ENCODE measurements around the gene BBS12.

The BBS12 gene

DNA sequence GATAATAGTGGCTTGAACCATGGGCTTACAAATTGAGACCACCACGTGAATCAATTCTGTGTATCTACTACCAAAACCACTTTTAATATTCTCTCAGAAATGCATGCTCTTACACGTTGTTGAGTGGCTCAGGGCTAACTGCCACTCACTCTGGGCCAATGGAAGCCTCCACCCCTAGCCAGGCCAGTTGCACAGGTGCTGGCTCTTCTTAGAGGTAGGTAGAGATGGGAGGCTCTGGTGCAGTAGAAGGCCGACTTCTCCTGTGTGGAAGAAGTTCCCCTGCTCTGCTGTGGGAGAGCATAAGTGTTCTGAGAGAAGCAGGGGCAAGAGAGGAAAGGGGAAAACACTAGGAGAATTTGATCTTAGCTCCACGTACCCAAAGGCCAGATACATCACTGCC, 25.0 kb upstream of the BBS12 start:
- Histone ChIP-seq H3K56ac (ENCODE audit: low read length) (no peak overlapping the region), H3K9ac (ENCODE audit: low read length) (no peak overlapping the region), H4K8ac (ENCODE audit: low read depth, low read length) (no peak overlapping the region), H3K4me3 (ENCODE audit: low read length) (no peak overlapping the region), H3K79me2 (ENCODE audit: control insufficient read depth, insufficient read depth, low read length) (no peaks in the 10 kb centered on the region), H2BK120ac (ENCODE audit: low read depth, low read length) (no peak overlapping the region), H3K79me1 (ENCODE audit: low read length) (no peaks in the 10 kb centered on the region), H3K27me3 (ENCODE audit: insufficient read depth, low read length, poor library complexity) (no peaks in the 10 kb centered on the region), H3K18ac (ENCODE audit: low read length) (no peak overlapping the region), H3K4ac (ENCODE audit: low read depth, low read length) (no peak overlapping the region), H3K36me3 (ENCODE audit: control insufficient read depth, insufficient read depth, low read length) (no peaks in the 10 kb centered on the region), H3K4me2 (ENCODE audit: low read length) (no peak overlapping the region), H2BK15ac (replicated peaks; ENCODE audit: low read depth) (no peak overlapping the region), H3K27ac (ENCODE audit: low read depth, low read length) (no peak overlapping the region), H2AK5ac (ENCODE audit: low read length) (no peak overlapping the region), H3K4me1 (ENCODE audit: control insufficient read depth, low read depth, low read length) (no peaks in the 10 kb centered on the region), H2BK5ac (ENCODE audit: low read length) (no peak overlapping the region), H3K23ac (ENCODE audit: low read length) (no peak overlapping the region), H4K5ac (ENCODE audit: low read length) (no peak overlapping the region)
- DNase-seq = no peak
- WGBS (ENCODE audit: extremely low coverage, insufficient coverage, low lambda C conversion rate) = no CpG with 5 or more reads among the region's 4 CpGs

DNA sequence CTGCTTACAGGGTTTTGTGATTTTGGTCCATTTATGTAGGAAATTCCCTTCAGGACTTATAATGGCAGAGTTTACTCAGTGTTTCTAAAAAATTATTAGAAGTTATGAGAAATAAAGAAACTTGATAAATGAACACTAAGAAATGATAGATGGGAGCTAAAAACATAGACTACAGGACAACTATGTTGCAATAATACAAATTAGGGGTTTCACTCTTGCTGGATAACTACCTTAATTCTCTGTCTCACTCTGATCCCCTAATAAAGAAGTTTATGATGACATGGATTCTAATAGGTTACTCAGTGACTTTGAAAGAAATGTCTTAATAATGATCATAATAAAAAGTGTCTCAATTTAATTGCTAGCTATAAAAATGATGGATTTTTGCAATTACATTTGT, 23.3 kb upstream of the BBS12 start:
- Histone ChIP-seq H3K23ac (ENCODE audit: low read length) (no peak overlapping the region), H3K4ac (ENCODE audit: low read depth, low read length) (no peak overlapping the region), H3K36me3 (ENCODE audit: control insufficient read depth, insufficient read depth, low read length) (no peaks in the 10 kb centered on the region), H3K18ac (ENCODE audit: low read length) (no peak overlapping the region), H4K5ac (ENCODE audit: low read length) (no peak overlapping the region), H3K4me2 (ENCODE audit: low read length) (no peak overlapping the region), H3K27ac (ENCODE audit: low read depth, low read length) (no peak overlapping the region), H2BK5ac (ENCODE audit: low read length) (no peak overlapping the region), H3K27me3 (ENCODE audit: insufficient read depth, low read length, poor library complexity) (no peaks in the 10 kb centered on the region), H3K79me1 (ENCODE audit: low read length) (no peaks in the 10 kb centered on the region), H3K9ac (ENCODE audit: low read length) (no peak overlapping the region), H3K79me2 (ENCODE audit: control insufficient read depth, insufficient read depth, low read length) (no peaks in the 10 kb centered on the region), H4K8ac (ENCODE audit: low read depth, low read length) (no peak overlapping the region), H3K4me3 (ENCODE audit: low read length) (no peak overlapping the region), H2BK120ac (ENCODE audit: low read depth, low read length) (no peak overlapping the region), H3K56ac (ENCODE audit: low read length) (no peak overlapping the region), H2AK5ac (ENCODE audit: low read length) (no peak overlapping the region), H3K4me1 (ENCODE audit: control insufficient read depth, low read depth, low read length) (no peaks in the 10 kb centered on the region), H2BK15ac (replicated peaks; ENCODE audit: low read depth) (no peak overlapping the region)
- DNase-seq = no peak

DNA sequence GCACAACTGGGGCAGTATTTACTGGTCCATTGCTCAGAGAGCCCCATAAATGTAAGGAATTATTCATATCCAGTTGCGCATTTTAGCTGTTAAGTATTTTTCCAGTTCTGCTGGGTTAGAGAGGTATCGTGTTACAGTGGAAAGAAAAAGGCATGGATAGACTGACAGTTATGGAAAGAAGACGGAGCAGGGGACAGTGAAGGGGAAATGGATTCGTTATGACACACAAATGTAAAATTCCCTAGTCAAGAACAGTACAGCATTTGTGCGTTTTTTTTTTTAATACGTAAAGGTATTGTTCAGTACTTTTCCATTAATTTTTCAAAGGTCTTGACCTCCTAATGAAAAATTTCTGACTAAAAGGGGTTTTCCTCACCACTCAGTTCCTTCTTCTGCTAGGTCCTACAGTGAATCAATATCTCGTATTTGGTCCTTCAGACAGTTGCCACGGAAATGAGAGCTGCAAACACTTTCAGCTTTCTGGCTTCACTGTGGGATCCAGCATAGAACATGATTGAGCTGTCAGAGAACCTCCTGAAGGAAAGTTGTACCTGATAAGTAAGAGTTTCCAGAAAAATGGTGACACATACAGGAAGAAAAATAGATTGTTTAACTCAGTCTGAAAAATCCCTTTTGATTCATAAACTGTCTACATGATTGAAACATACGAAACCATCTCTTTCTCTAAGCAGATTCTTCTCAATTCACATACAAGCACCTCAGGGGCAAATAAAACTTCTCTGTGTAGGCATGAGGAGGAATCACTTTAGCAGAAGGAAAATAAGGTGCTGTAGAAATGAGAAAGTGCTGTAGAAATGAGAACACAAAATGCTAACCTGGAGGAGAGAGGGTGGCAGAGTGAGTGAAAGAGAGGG, 21.8 kb upstream of the BBS12 start:
- WGBS (ENCODE audit: extremely low coverage, insufficient coverage, low lambda C conversion rate) = no CpG with 5 or more reads among the region's 9 CpGs
- no peak overlapping the region for H3K27ac ChIP-seq (ENCODE audit: low read depth, low read length)

DNA sequence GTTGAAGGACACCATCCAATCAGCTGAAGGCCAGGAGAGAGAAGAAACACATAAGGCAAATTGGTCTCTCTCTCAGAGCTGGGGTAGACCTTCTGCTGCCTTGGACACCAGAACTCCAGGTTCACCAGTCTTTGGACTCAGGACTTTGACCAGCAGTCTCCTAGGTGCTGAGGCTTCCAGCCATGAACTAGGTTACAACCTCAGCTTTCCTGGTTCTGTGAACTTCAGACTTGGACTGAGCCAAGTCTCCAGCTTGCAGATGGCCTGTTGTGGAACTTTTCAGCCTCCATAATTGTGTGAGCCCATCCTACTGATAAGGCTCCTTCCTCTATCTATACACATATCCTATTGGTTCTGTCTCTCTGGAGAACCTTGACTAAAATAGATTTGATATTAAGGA, 20.6 kb upstream of the BBS12 start:
- no peak overlapping the region for H2BK15ac ChIP-seq (replicated peaks; ENCODE audit: low read depth)
- H4K8ac ChIP-seq (ENCODE audit: low read depth, low read length) = no peak overlapping the region
- no peaks in the 10 kb centered on the region for H3K36me3 ChIP-seq (ENCODE audit: control insufficient read depth, insufficient read depth, low read length)
- no peak overlapping the region for H2AK5ac ChIP-seq (ENCODE audit: low read length)
- no peak overlapping the region for H3K4me2 ChIP-seq (ENCODE audit: low read length)
- no peaks in the 10 kb centered on the region for H3K79me1 ChIP-seq (ENCODE audit: low read length)
- no peak overlapping the region for H3K23ac ChIP-seq (ENCODE audit: low read length)
- no peak overlapping the region for H4K5ac ChIP-seq (ENCODE audit: low read length)
- no peak overlapping the region for H3K4me3 ChIP-seq (ENCODE audit: low read length)
- no peaks in the 10 kb centered on the region for H3K4me1 ChIP-seq (ENCODE audit: control insufficient read depth, low read depth, low read length)
- no peak overlapping the region for H3K18ac ChIP-seq (ENCODE audit: low read length)
- no peak overlapping the region for H3K27ac ChIP-seq (ENCODE audit: low read depth, low read length)
- no peaks in the 10 kb centered on the region for H3K27me3 ChIP-seq (ENCODE audit: insufficient read depth, low read length, poor library complexity)
- H2BK5ac ChIP-seq (ENCODE audit: low read length) = no peak overlapping the region
- no peak overlapping the region for H2BK120ac ChIP-seq (ENCODE audit: low read depth, low read length)
- no peak for DNase-seq
- no peak overlapping the region for H3K9ac ChIP-seq (ENCODE audit: low read length)
- H3K4ac ChIP-seq (ENCODE audit: low read depth, low read length) = no peak overlapping the region
- H3K79me2 ChIP-seq (ENCODE audit: control insufficient read depth, insufficient read depth, low read length) = no peaks in the 10 kb centered on the region
- H3K56ac ChIP-seq (ENCODE audit: low read length) = no peak overlapping the region

More for the DNA sequence above, 21.8 kb upstream of the BBS12 start:
- no peaks in the 10 kb centered on the region for H3K4me1 ChIP-seq (ENCODE audit: control insufficient read depth, low read depth, low read length)
- no peak overlapping the region for H3K4ac ChIP-seq (ENCODE audit: low read depth, low read length)
- no peaks in the 10 kb centered on the region for H3K79me1 ChIP-seq (ENCODE audit: low read length)
- H3K18ac ChIP-seq (ENCODE audit: low read length) = no peak overlapping the region
- H2BK120ac ChIP-seq (ENCODE audit: low read depth, low read length) = no peak overlapping the region
- no peak overlapping the region for H4K8ac ChIP-seq (ENCODE audit: low read depth, low read length)
- no peaks in the 10 kb centered on the region for H3K79me2 ChIP-seq (ENCODE audit: control insufficient read depth, insufficient read depth, low read length)
- H3K4me3 ChIP-seq (ENCODE audit: low read length) = no peak overlapping the region
- H3K27me3 ChIP-seq (ENCODE audit: insufficient read depth, low read length, poor library complexity) = no peaks in the 10 kb centered on the region
- H3K23ac ChIP-seq (ENCODE audit: low read length) = no peak overlapping the region
- H2BK5ac ChIP-seq (ENCODE audit: low read length) = no peak overlapping the region
- no peaks in the 10 kb centered on the region for H3K36me3 ChIP-seq (ENCODE audit: control insufficient read depth, insufficient read depth, low read length)
- DNase-seq = no peak
- H2AK5ac ChIP-seq (ENCODE audit: low read length) = no peak overlapping the region
- no peak overlapping the region for H3K9ac ChIP-seq (ENCODE audit: low read length)
- no peak overlapping the region for H2BK15ac ChIP-seq (replicated peaks; ENCODE audit: low read depth)
- no peak overlapping the region for H3K56ac ChIP-seq (ENCODE audit: low read length)
- H4K5ac ChIP-seq (ENCODE audit: low read length) = no peak overlapping the region
- H3K4me2 ChIP-seq (ENCODE audit: low read length) = no peak overlapping the region

DNA sequence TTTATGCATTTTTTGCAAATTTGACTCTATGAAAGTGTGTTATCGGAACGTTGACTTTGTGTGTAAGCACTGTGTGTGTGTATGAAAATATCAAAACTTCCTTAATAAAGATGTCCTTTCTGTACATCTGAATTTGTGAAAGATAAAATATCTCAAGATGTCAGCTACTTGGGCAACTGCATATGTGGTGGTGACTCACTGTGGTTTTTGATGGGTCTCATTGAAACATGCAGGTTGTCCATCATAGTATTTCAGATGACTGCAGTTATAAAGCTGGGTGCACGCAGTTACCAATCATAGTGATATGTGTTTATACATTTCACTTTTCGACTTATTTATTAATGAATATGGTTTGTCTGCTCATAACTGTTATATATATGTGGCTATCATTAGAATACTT, 19.7 kb upstream of the BBS12 start:
- H3K56ac ChIP-seq (ENCODE audit: low read length) = no peak overlapping the region
- H4K8ac ChIP-seq (ENCODE audit: low read depth, low read length) = no peak overlapping the region
- no peak overlapping the region for H4K5ac ChIP-seq (ENCODE audit: low read length)
- no peak overlapping the region for H3K27ac ChIP-seq (ENCODE audit: low read depth, low read length)
- H3K18ac ChIP-seq (ENCODE audit: low read length) = no peak overlapping the region
- H3K79me2 ChIP-seq (ENCODE audit: control insufficient read depth, insufficient read depth, low read length) = no peaks in the 10 kb centered on the region
- H2BK120ac ChIP-seq (ENCODE audit: low read depth, low read length) = no peak overlapping the region
- H3K27me3 ChIP-seq (ENCODE audit: insufficient read depth, low read length, poor library complexity) = no peaks in the 10 kb centered on the region
- H2AK5ac ChIP-seq (ENCODE audit: low read length) = no peak overlapping the region
- no peak overlapping the region for H2BK5ac ChIP-seq (ENCODE audit: low read length)
- no peaks in the 10 kb centered on the region for H3K36me3 ChIP-seq (ENCODE audit: control insufficient read depth, insufficient read depth, low read length)
- H3K79me1 ChIP-seq (ENCODE audit: low read length) = no peaks in the 10 kb centered on the region
- WGBS (ENCODE audit: extremely low coverage, insufficient coverage, low lambda C conversion rate) = no CpG with 5 or more reads among the region's 4 CpGs
- no peak overlapping the region for H3K4ac ChIP-seq (ENCODE audit: low read depth, low read length)
- H3K23ac ChIP-seq (ENCODE audit: low read length) = no peak overlapping the region
- H3K4me3 ChIP-seq (ENCODE audit: low read length) = no peak overlapping the region
- no peak overlapping the region for H2BK15ac ChIP-seq (replicated peaks; ENCODE audit: low read depth)
- H3K9ac ChIP-seq (ENCODE audit: low read length) = no peak overlapping the region
- no peak overlapping the region for H3K4me2 ChIP-seq (ENCODE audit: low read length)
- H3K4me1 ChIP-seq (ENCODE audit: control insufficient read depth, low read depth, low read length) = no peaks in the 10 kb centered on the region
- no peak for DNase-seq

DNA sequence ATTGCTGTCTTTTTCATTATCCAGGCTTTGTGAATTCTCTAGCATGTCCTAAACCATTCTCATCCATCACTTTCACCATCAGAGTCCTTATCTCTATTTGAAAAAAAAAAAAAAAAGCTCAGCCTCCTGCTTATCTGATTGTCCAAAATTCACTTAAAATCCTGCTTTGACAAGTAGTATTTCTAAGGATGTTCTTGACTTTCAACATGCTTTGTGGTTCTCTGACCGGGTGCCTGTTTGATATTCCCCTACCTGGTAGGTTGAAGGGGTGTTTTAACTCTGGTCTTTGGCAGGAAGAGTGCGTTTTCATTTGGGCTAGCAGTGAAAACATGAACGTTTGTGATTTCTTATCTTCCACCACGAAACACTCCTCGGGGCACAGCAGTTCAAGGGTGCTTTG, 17.3 kb upstream of the BBS12 start:
- H3K9ac ChIP-seq (ENCODE audit: low read length) = no peak overlapping the region
- H3K79me1 ChIP-seq (ENCODE audit: low read length) = no peaks in the 10 kb centered on the region
- no peak overlapping the region for H3K4me3 ChIP-seq (ENCODE audit: low read length)
- H3K23ac ChIP-seq (ENCODE audit: low read length) = no peak overlapping the region
- no peak overlapping the region for H3K4me2 ChIP-seq (ENCODE audit: low read length)
- H3K18ac ChIP-seq (ENCODE audit: low read length) = no peak overlapping the region
- no peak overlapping the region for H4K8ac ChIP-seq (ENCODE audit: low read depth, low read length)
- H2BK120ac ChIP-seq (ENCODE audit: low read depth, low read length) = no peak overlapping the region
- H2BK15ac ChIP-seq (replicated peaks; ENCODE audit: low read depth) = no peak overlapping the region
- H3K79me2 ChIP-seq (ENCODE audit: control insufficient read depth, insufficient read depth, low read length) = no peaks in the 10 kb centered on the region
- DNase-seq = no peak
- no peak overlapping the region for H2BK5ac ChIP-seq (ENCODE audit: low read length)
- no peak overlapping the region for H3K56ac ChIP-seq (ENCODE audit: low read length)
- no peak overlapping the region for H4K5ac ChIP-seq (ENCODE audit: low read length)
- H3K27me3 ChIP-seq (ENCODE audit: insufficient read depth, low read length, poor library complexity) = no peaks in the 10 kb centered on the region
- H3K4ac ChIP-seq (ENCODE audit: low read depth, low read length) = no peak overlapping the region
- H2AK5ac ChIP-seq (ENCODE audit: low read length) = no peak overlapping the region
- no peaks in the 10 kb centered on the region for H3K36me3 ChIP-seq (ENCODE audit: control insufficient read depth, insufficient read depth, low read length)
- no peaks in the 10 kb centered on the region for H3K4me1 ChIP-seq (ENCODE audit: control insufficient read depth, low read depth, low read length)
- no peak overlapping the region for H3K27ac ChIP-seq (ENCODE audit: low read depth, low read length)
- WGBS (ENCODE audit: extremely low coverage, insufficient coverage, low lambda C conversion rate) = no CpG with 5 or more reads among the region's 5 CpGs

Data from mesendoderm (in vitro differentiated cells).